HepG2 (cell line): ENCODE results near the gene INPP4B. TPM values are rescaled to one million over a fixed set of nuclear protein-coding genes. Genes with fewer than 3 reads are reported as not detected.

ENCODE experiments used
- ATAC-seq: fragments of 200-7000 bp; cut with Tn5 transposase; 3 replicates; pipeline ENCODE4 v1.9.1; 2020; ENCODE audit warnings: mild to moderate bottlenecking, moderate library complexity
- BruUV-seq: library from RNA; stranded (reverse); fragments of 400-500 nt; replicated peaks from 2 replicates; lab custom pipeline; 2021; lab: Mats Ljungman, UMichigan
- CTCF ChIA-PET: fragments of 300-600 bp; formaldehyde crosslinking; extraction: SDS; loops from one replicate; lab custom pipeline; 2021; ENCODE audit warnings: low total read pairs, inconsistent platforms, low intra/inter-chr PET ratio; lab: Yijun Ruan, JAX
- POLR2A ChIA-PET: fragments of 350-600 bp; sonication (Branson Sonifier 250); formaldehyde crosslinking; loops from one replicate; lab custom pipeline; 2020; ENCODE audit warnings: antibody characterized with exemption, inconsistent platforms; lab: Yijun Ruan, JAX
- DNase-seq: peaks from one replicate; pipeline ENCODE4 v3.0.0-alpha.2; 2015; ENCODE audit warnings: low spot score
- FAIRE-seq: peaks from 3 replicates; lab custom pipeline; 2011; peaks lifted over from hg19 to GRCh38; lab: Jason Lieb, UNC
- H2AFZ ChIP-seq: one replicate; pipeline ENCODE4 v1.6.1; 2011; ENCODE audit warnings: low read length, inconsistent platforms
- H3K27ac ChIP-seq: fragments of 300-600 bp; 3 replicates; pipeline ENCODE4 v1.8.0; 2011; ENCODE audit warnings: mixed run types, mild to moderate bottlenecking, mixed read lengths, low read length, inconsistent platforms; ENCODE audit not compliant: insufficient read depth; ENCODE audit errors: extremely low read length
- H3K27me3 ChIP-seq, 2 experiments: fragments of 200-600 bp in 1 of 2; 2 replicates in 1 of 2; 3 replicates in 1 of 2; pipeline versions ENCODE4 v1.6.0 to v1.8.0; 2011; ENCODE audit warnings: low read length in 2 of 2, mild to moderate bottlenecking in 2 of 2, moderate library complexity in 2 of 2, inconsistent platforms in 1 of 2; ENCODE audit not compliant: insufficient read depth in 2 of 2, control insufficient read depth in 1 of 2
- H3K36me3 ChIP-seq, 2 experiments: fragments of 200-600 bp in 1 of 2; replicated peaks in 1 of 2; 2 replicates in 1 of 2; 3 replicates in 1 of 2; pipeline versions ENCODE4 v1.5.1 to v1.8.0; 2011; ENCODE audit warnings: low read length in 2 of 2, inconsistent platforms in 1 of 2; ENCODE audit not compliant: insufficient read depth in 2 of 2, control insufficient read depth in 1 of 2
- H3K4me1 ChIP-seq: 2 replicates; pipeline ENCODE4 v1.5.1; 2012; ENCODE audit warnings: low read length, inconsistent platforms; ENCODE audit not compliant: insufficient read depth
- H3K4me2 ChIP-seq: 2 replicates; pipeline ENCODE4 v1.6.0; 2011; ENCODE audit warnings: low read depth, low read length, inconsistent platforms
- H3K4me3 ChIP-seq, 3 experiments: fragments of 200-600 bp in 1 of 3; sonication (generic), shearing (Covaris generic) in 1 of 3; replicated peaks in 1 of 3; 2 replicates each; pipeline ENCODE4 v1.5.1; 2011 to 2016; ENCODE audit warnings: low read length in 3 of 3, inconsistent platforms in 2 of 3, low read depth in 2 of 3, mild to moderate bottlenecking in 2 of 3, control low read depth in 1 of 3, mixed read lengths in 1 of 3; ENCODE audit not compliant: insufficient read depth in 1 of 3
- H3K79me2 ChIP-seq: one replicate; pipeline ENCODE4 v1.6.1; 2011; ENCODE audit warnings: low read length, inconsistent platforms; ENCODE audit not compliant: insufficient read depth
- H3K9ac ChIP-seq: 2 replicates; pipeline ENCODE4 v1.6.0; 2011; ENCODE audit warnings: mild to moderate bottlenecking, low read depth, low read length, inconsistent platforms; ENCODE audit not compliant: insufficient read depth
- H3K9me3 ChIP-seq: 2 replicates; pipeline ENCODE4 v1.5.1; 2012; ENCODE audit warnings: mild to moderate bottlenecking, low read length
- H4K20me1 ChIP-seq: 2 replicates; pipeline ENCODE4 v1.6.0; 2011; ENCODE audit warnings: inconsistent platforms, mild to moderate bottlenecking, low read length, moderate library complexity; ENCODE audit not compliant: insufficient read depth
- ATF7 ChIP-seq, 2 experiments: fragments of 450-650 bp in 1 of 2; sonication (generic) in 1 of 2; formaldehyde crosslinking in 1 of 2; IDR thresholded peaks; 2 replicates each; pipeline versions ENCODE4 v1.4.0 to v1.6.1; 2016 to 2020; ENCODE audit warnings: antibody characterized with exemption in 1 of 2, mild to moderate bottlenecking in 1 of 2, missing genetic modification reagents in 1 of 2
- BRF2 ChIP-seq: sonication (generic); formaldehyde crosslinking; IDR thresholded peaks from 2 replicates; pipeline ENCODE4 v1.8.1; 2022; ENCODE audit warnings: mild to moderate bottlenecking, missing genetic modification reagents
- MIXL1 ChIP-seq: IDR thresholded peaks from 2 replicates; pipeline ENCODE4 v1.6.1; 2016
- MXD4 ChIP-seq: IDR thresholded peaks from 2 replicates; pipeline ENCODE4 v1.6.1; 2016; ENCODE audit warnings: mild to moderate bottlenecking, missing biosample characterization, missing genetic modification reagents
- PAXIP1 ChIP-seq: sonication (generic); formaldehyde crosslinking; conservative IDR thresholded peaks from 2 replicates; pipeline ENCODE4 v1.4.0; 2020; ENCODE audit warnings: mild to moderate bottlenecking, missing genetic modification reagents, moderate library complexity
- REXO4 ChIP-seq: sonication (generic); formaldehyde crosslinking; IDR thresholded peaks from 2 replicates; pipeline ENCODE4 v1.8.0; 2022; ENCODE audit warnings: missing genetic modification reagents, mild to moderate bottlenecking, borderline replicate concordance
- SIN3B ChIP-seq: fragments of 150-350 bp; IDR thresholded peaks from 2 replicates; pipeline ENCODE4 v1.6.1; 2014; ENCODE audit warnings: low read length
- SP2 ChIP-seq: sonication (generic); formaldehyde crosslinking; IDR thresholded peaks from 2 replicates; pipeline ENCODE4 v1.5.1; 2020; ENCODE audit warnings: mild to moderate bottlenecking, missing genetic modification reagents
- ZBTB20 ChIP-seq: sonication (generic); formaldehyde crosslinking; IDR thresholded peaks from 2 replicates; pipeline ENCODE4 v1.8.1; 2023; ENCODE audit warnings: missing genetic modification reagents, low read depth, mild to moderate bottlenecking, borderline replicate concordance
- ZNF138 ChIP-seq: sonication (generic); formaldehyde crosslinking; IDR thresholded peaks from 2 replicates; pipeline ENCODE4 v1.5.0; 2020; ENCODE audit warnings: mild to moderate bottlenecking, low read depth, missing genetic modification reagents
- ZNF33A ChIP-seq: sonication (generic); formaldehyde crosslinking; IDR thresholded peaks from 2 replicates; pipeline ENCODE4 v1.5.1; 2020; ENCODE audit warnings: missing genetic modification reagents, mild to moderate bottlenecking, moderate library complexity, borderline replicate concordance
- ZNF883 ChIP-seq: sonication (generic); formaldehyde crosslinking; IDR thresholded peaks from 2 replicates; pipeline ENCODE4 v1.5.1; 2020; ENCODE audit warnings: mild to moderate bottlenecking, missing genetic modification reagents; ENCODE audit errors: not compliant biosample characterization
- WGBS: methylation state at CpG from one replicate; pipeline ENCODE4 v1.1.6; 2017; ENCODE audit warnings: low lambda C conversion rate; 5-methylcytosine and 5-hydroxymethylcytosine counted together
- in situ Hi-C: cut with HindIII; loops from 2 replicates; pipeline ENCODE4 v1.10.0; 2017; ENCODE audit warnings: low pct_unique_long_range_greater_than_20kb; ENCODE audit not compliant: extremely low pct_ligation_motif_present
- intact Hi-C: fragments of 100-400 bp; cut with micrococcal nuclease; formaldehyde crosslinking; loops from one replicate; pipeline ENCODE4 v1.10.0; 2022; ENCODE audit not compliant: unreplicated experiment
- polyA plus RNA-seq, 8 experiments: library from polyadenylated mRNA; depleted of rRNA in 3 of 8; stranded (reverse) in 7 of 8; unstranded in 1 of 8; fragments of >200 nt; fragmentation: Illumina TruSeq in 4 of 8; extraction: Trizol in 4 of 8; gene quantifications; 2 replicates each; pipeline versions ENCODE4 v1.2.1 to v1.2.3, GENCODE V29; 2011 to 2016; ENCODE audit warnings: low read depth in 4 of 8, missing spikeins in 1 of 8, mixed read lengths in 1 of 8; ENCODE audit not compliant: insufficient read depth in 1 of 8
- total RNA-seq, 5 experiments: library from RNA; depleted of rRNA; stranded (reverse); fragments of >200 nt; fragmentation: Illumina TruSeq; extraction: Trizol; gene quantifications; 2 replicates each; pipeline ENCODE4 v1.2.3, GENCODE V29; 2016; ENCODE audit warnings: low read depth in 1 of 5

Gene INPP4B
- total and polyA plus RNA-seq, 2 of the 13 experiments (the other 11 are each of a cell fraction or from before 2014, with no cell fraction given) = not detected

GRCh38 chr4:142762280-142762679 lies 83.8 kb downstream of the INPP4B start:
- FAIRE-seq (no peak), ATAC-seq (no peak), DNase-seq (no peak)
- no peak overlapping the region for H2AFZ ChIP-seq
- H3K4me2 ChIP-seq = no peak overlapping the region
- no peak overlapping the region for H3K9ac ChIP-seq
- no peaks in the 10 kb centered on the region for H3K36me3 ChIP-seq
- intact Hi-C loops = no loop called here
- no peaks in the 10 kb centered on the region for H3K27me3 ChIP-seq
- in situ Hi-C loops = no loop called here
- H4K20me1 ChIP-seq = no peaks in the 10 kb centered on the region
- BruUV-seq = no TSS peak
- POLR2A ChIA-PET = no interaction called here
- H3K4me1 ChIP-seq = no peaks in the 10 kb centered on the region
- 12% methylated on average over 2 of the region's 2 CpGs for WGBS
- peaks cover 6% of the 10 kb centered on the region; the same call in 1 of the 2 replicates for H3K9me3 ChIP-seq
- H3K79me2 ChIP-seq = no peaks in the 10 kb centered on the region
- CTCF ChIA-PET = no interaction called here
- TF ChIP-seq ZNF33A (CRISPR knock-in tag) = no peak
- no peak for TF ChIP-seq ZNF138
- TF ChIP-seq ZNF883 (CRISPR knock-in tag) = no peak
- TF ChIP-seq MIXL1 (CRISPR knock-in tag) = no peak
- TF ChIP-seq MXD4 (CRISPR knock-in tag) = no peak
- no peak for TF ChIP-seq SIN3B
- no peak overlapping the region for H3K27ac ChIP-seq
- no peak overlapping the region for H3K4me3 ChIP-seq

- CTCF ChIA-PET = no interaction called here
- Histone ChIP-seq H3K27me3 (no peaks in the 10 kb centered on the region), H2AFZ (no peak overlapping the region), H3K79me2 (no peaks in the 10 kb centered on the region), H3K4me3 (no peak overlapping the region), H4K20me1 (no peaks in the 10 kb centered on the region), H3K4me1 (no peaks in the 10 kb centered on the region), H3K4me2 (no peak overlapping the region), H3K9ac (no peak overlapping the region), H3K36me3 (no peaks in the 10 kb centered on the region), H3K9me3 (no peaks in the 10 kb centered on the region), H3K27ac (no peak overlapping the region)
- WGBS = 3% methylated on average over 6 of the region's 6 CpGs
- DNase-seq = no peak
- ATAC-seq = no peak
- POLR2A ChIA-PET = no interaction called here
- intact Hi-C loops = no loop called here
- no TSS peak for BruUV-seq
- in situ Hi-C loops = no loop called here
- no peak for FAIRE-seq
- no peak for TF ChIP-seq ZBTB20 (CRISPR knock-in tag)
- no peak for TF ChIP-seq ATF7 (IDR thresholded peaks at IDR 0.05)
- TF ChIP-seq ATF7 (CRISPR knock-in tag; IDR thresholded peaks at IDR 0.05) = no peak
- TF ChIP-seq REXO4 (CRISPR knock-in tag) = no peak
- no peak for TF ChIP-seq BRF2 (CRISPR knock-in tag)
- no peak for TF ChIP-seq SP2 (CRISPR knock-in tag)
- no peak for TF ChIP-seq PAXIP1 (CRISPR knock-in tag)
Measured at GRCh38 chr4:142752202-142752786, 93.8 kb downstream of the INPP4B start.
